GM10847 (cell line): ENCODE measurements around the gene PROSER2.

Experiments
- POLR2A ChIP-seq: IDR thresholded peaks from 2 replicates; pipeline ENCODE4 v1.6.1; 2011; ENCODE audit not compliant: insufficient read length; ENCODE audit errors: extremely low read depth

PROSER2 gene, protein sequence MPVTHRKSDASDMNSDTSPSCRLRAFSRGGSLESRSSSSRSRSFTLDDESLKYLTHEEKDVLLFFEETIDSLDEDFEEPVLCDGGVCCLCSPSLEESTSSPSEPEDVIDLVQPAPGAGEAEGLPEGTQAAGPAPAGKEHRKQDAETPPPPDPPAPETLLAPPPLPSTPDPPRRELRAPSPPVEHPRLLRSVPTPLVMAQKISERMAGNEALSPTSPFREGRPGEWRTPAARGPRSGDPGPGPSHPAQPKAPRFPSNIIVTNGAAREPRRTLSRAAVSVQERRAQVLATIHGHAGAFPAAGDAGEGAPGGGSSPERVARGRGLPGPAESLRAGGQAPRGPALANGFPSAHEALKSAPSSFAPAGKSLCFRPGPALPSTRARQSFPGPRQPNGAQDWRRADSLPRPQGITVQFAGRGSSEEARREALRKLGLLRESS

DNA sequence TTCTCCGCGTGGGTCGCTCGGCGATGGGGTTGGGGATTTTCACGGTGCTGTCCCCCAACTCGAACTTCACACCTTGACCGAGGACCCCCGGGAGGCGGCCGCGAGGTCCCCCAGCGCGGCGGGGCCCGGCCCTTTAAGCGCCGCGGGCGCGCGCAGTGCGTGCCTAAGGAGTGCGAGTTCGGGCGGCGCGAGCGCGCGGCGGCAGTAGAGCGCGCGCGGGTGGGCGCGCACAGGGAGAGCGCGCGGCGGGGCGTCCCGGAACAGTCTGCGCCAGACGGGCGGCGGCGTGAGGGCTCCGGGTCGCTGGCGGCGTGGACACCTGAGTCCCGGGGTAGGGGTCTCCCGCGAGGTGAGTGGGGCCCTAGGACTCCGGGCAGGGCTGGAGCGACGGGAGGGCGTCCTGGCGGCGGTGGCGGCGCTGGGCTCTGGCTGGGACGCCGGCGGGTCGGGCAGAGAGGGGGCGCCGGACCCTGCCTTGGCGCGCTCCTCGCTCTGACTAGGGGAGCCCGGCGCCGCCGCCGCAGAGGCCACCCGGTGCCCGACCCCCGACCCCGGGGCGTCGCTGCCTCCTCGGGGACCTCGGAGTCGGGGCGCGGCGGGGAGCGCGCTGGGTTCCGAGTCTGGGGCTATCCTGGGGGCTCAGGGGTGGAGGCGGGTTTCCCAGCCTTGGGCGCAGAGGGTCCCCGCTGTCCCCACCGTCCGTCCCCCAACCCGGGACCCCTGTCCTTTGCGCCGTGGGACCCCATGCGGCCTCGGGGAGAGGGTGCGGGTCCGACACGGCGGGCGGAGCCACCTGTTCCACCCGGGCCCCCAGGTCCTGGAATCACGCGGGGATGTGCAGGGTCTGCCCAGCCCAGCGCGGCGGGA is at the start of gene PROSER2:
TSS of gene PROSER2 (plus strand) at position 235 of the 867 bp plus-strand sequence. CDS start 28,722 bp downstream, outside the sequence.
- no peak for TF ChIP-seq POLR2A

DNA sequence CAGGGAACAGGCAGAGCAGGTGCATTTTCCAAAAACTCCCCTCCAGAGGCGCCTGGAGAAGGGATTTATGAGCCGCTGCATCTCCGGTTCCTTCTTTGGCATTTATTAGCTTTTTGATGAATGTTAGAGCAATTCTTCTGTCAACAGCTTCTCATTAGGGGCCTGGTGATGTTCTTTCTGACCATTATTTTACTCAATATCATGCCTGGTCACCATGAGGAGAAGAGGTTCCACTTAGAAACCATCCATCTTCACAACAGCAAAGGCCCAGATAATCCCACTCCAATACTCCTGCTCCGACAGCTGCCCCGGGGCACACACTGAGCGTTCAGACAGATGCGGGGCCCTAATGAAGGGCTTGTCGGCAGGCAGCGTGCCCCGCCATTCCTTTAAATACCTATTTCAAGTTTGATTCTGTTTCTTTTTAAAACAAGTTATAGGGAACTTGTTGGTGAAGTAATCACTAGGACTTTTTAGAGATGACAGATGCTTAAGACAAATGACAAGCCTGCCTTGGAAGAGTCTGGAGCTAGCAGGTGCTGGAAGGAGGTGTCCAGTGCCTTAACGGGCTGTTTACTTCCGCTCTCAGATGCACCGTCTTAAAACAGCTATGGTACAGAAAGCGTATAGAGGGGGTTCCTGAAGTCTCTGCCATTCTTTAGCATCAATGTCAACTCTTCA is 49.3 kb upstream of the PROSER2 start:
- no peak for TF ChIP-seq POLR2A

DNA sequence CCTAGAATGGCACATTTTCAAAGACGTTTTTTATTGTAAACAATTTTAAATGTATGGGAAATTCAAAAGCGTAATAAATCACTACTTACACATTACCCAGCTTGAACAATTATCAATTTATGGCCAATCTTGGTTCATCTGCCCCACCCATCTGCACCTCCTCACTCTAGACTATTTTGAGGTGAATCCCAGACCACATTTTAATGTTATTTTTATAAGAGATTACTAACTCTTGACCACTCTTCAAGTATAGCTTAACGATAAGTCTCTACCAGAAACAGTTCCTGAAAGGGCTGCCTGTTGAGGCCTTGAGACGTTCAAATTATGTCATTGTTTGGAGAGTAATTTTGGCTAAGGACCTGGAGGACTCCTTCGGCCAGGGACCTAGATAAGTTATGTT is 47.7 kb upstream of the PROSER2 start:
- no peak for TF ChIP-seq POLR2A

DNA sequence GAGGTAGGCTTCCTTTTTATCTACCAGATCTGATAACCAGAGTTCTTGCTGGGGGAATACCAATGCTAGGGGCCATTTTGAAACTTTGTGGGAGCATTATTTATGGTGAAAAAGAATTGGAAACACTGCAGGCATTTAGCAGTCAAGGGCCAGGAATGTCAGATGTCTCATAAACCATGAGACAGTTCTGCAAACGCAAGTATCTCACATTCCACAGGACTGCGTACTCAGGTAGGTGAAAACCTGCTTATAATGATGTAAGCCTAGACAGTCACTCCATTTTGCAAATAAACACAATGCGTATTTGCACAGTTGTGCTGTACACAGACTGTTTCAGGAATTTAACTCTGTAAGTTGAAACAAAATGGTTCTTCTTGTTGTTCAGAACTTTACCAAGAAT is 47.1 kb upstream of the PROSER2 start:
- no peak for TF ChIP-seq POLR2A

DNA sequence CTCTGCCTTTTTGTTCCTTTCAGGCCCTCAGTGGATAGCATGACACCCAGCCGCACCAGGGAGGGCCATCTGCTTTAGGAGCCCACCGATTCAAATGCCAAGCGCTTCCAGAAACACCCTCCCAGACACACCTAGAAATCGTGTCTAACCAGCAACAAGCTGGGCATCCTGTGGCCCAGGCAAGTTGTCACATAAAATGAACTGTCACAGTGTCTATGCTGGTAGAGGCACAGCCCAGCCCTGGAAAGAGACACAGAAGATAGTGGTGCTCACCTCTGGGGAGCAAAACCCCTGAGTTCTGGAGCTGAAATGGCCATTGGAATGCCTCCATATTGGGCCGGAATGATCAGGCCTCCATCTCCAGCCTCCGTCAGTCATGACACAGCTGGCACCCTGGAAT is 42.0 kb upstream of the PROSER2 start:
- no peak for TF ChIP-seq POLR2A

DNA sequence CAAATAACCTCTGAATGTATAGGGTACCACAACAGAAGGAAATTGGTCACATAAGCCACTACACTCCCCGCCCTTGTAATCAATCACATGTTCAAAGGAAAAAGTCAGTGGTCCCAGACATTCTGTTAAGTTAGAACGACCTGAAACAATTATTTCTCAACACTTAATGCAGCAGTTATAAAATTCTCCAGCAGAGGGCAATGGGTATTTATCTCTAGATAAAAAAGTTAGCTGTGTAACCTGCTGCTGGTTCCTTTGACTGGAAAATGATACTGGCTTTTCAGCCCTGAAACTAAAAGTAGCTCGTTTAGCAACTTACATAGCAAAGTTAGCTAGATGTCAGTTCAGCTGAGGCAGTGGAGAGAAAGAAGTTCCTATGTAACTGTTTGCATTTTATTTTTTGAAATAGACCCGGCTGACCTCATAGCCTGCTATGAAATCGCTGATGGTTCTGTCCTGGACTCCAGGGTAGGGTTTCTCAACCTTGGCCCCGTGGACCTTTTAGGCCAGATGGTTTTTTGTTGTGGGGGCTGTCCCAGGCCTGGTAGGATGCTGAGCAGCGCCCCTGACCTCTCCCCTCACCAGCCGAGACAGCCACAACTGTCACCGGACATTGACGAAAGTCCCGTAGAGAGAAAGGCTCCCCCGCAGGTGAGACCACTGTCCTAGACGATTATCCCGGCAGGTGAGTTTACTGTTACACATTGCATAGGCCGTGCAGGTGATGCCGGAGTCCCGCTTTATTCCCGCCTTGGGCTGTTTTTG is 40.2 kb upstream of the PROSER2 start:
- no peak for TF ChIP-seq POLR2A

DNA sequence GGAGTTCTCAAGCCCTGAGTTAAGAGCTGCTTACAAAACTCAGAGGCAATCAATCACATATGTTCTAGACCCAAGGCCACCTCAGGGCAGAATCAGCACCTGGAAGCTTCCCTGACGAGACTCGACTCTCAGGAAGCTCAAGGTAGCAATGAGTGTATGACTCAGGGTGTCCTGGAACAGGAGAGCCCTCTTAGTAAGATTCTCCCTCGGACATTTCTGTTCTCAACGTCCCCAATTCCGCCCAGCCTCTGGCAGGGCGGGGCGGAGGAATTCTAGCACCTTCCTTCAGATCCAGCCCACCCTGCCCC is 39.6 kb upstream of the PROSER2 start:
- TF ChIP-seq POLR2A = no peak

DNA sequence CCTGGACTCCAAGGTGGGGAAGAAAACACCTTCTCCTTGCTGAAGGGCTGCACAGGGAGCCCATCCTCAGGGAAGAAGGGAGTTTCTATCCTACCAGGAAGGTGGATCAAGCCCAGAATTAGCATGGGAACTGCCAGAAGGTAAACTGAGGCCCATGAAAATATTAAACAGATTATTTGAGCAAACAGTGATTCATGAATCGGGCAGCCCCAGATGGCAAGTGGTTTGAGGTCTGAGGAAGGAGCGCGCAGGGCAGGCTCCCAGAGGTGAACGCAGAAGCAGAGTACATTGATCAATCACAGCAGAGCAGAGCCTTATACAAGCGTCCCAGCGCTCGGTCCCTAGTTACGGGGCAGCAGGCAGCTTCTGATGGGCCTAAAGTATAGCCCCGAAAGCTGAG is 35.8 kb upstream of the PROSER2 start:
- no peak for TF ChIP-seq POLR2A

DNA sequence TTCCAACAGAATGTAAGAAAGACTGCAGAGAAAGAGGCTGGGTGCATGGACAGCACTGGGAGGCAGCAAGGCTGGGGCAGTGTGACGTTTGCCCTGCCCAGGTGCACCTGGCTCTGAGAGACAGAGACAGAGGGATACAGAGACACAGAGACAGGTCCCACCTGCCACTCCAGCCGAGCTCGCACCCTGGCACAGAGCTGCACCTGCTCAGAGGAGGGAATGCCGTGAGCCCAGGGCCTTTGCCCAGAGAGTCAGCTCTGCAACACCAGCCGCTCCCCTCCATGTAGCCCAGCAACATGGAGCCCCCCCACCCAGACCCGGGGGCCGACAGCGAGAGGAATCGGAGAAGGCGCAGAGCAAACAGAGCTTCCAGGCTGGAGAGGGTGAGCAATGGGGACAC is 35.3 kb upstream of the PROSER2 start:
- TF ChIP-seq POLR2A = no peak

DNA sequence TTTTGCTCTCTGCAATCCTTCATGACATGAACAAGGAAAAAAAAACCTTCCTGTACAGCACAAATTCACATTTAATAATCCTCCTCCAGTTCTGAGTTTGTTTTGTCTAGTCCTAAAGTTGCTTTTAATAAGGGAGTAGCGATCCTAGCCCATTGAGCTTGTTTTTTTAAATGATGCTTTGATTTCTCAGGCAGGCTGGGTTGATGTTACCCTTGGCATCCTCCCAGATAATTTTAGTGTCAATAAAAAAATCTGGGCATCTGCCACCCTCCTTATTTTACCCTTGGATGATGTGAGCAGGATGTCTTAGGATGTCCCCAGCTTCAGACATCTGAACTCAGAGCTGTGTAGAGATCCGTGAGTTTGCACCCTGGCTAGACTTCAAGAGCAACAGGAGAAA is 33.9 kb upstream of the PROSER2 start:
- no peak for TF ChIP-seq POLR2A

DNA sequence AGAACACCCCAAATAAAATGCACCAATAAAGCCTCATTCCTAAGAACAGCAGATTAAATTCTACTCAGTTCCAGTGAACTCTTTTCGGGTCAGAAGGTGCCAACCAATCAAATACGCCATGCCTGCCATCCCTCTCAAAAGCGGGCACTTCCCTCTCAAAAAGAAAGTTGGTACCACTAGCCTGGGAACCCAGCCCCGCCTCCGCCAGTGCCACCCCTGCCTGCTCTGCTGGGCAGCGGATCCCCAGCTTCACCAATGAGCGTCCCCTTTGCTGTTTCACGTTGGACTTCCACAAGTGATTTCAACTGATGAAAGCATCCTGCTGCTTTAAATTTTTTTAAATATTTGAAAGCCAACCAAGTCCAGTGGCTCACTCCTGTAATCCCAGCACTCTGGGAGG is 33.2 kb upstream of the PROSER2 start:
- TF ChIP-seq POLR2A = no peak

DNA sequence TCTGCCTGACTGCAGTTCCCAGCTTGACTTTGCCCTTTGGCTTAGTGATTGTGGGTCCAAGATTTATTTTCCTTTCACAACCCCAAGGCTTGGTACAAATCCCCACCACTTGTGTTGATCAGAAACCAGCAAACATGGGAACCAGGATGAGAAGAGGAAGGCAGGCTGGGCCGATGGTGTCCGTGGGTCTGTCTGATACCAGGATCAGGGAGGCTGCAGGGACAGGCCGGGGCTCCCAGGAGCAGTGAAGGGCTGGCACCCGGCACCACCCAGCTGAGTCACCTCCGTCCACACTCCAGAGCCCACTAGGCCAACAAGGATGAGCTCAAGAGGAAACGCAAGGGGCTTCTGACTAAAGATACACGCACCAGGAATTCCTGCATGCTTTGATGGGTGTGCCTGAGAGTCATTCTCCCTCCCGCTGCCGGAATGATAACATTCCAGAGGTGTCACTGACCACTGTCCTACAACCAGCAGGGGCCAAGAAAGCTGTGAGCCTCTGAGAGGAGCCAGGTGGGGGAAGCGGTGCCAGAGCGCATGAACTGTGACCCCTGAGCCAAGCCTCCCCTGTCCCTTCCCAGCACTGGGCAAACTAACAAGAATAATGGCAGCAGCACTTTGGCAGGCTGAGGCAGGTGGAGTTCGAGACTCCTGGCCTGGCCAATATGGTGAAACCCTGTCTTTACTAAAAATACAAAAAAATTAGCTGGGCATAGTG is 29.2 kb upstream of the PROSER2 start:
- TF ChIP-seq POLR2A = no peak

DNA sequence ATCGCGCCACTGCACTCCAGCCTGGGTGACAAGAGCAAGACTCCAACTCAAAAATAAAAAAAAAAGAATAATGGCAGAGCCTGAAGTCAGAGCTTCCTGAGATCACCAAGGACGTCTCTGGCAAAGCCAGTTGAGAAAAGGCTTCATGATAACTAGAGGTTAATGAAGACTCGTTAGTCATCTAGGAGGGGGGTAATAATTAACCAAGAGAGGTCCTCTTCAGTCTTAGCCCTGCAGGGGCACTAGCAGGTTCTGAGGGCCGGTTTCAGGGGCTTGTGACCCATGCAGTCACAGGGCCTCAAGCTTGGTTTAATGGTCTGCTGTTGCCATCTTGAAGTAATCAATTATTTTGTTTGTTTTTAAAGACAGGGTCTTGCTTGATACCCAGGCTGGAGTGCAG is 28.6 kb upstream of the PROSER2 start:
- TF ChIP-seq POLR2A = no peak

DNA sequence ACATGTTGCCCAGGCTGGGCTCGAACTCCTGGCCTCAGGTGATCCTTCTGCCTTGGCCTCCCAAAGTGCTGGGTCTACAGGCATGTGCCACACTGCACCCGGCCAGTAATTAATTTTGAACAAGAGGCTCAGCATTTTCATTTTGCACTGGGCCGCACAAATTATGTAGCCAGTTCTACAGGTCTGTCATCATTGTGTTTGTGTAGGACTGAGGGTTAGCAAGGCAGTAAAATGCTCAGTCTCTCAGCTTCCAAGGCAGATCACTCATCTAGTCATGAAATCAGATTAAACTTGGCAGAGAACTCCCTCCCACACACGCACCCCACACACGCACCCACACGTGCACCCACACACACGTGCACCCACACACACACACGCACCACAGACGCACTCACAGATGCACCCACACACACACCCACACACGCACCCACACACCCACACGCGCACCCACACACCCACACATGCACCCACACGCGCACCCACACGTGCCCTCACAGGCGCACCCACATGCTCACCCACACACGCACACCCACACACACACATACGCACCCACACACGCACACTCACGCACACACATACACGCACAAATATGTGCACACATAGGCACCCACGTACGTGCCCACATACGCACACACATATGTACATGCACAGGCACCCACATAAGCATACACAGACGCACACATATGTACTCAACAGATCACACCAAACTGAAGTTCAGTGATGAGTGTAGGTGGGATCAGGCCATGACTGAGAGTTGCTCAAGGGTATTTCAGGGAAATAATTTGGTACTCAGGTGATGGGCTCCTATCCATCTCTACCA is 27.8 kb upstream of the PROSER2 start:
- no peak for TF ChIP-seq POLR2A
